Measurements from ENCODE around the gene BPIFB3. TPM values are rescaled to one million over a fixed set of nuclear protein-coding genes. Genes with fewer than 3 reads are reported as not detected.
"Not testable (repeated sequence)": the region's sequence is repeated elsewhere in the genome, so short reads cannot be mapped to it uniquely, and the experiment has no call there.

BPIFB3 gene
- total and polyA plus RNA-seq, 2 experiments from 2014 or later = not detected

DNA sequence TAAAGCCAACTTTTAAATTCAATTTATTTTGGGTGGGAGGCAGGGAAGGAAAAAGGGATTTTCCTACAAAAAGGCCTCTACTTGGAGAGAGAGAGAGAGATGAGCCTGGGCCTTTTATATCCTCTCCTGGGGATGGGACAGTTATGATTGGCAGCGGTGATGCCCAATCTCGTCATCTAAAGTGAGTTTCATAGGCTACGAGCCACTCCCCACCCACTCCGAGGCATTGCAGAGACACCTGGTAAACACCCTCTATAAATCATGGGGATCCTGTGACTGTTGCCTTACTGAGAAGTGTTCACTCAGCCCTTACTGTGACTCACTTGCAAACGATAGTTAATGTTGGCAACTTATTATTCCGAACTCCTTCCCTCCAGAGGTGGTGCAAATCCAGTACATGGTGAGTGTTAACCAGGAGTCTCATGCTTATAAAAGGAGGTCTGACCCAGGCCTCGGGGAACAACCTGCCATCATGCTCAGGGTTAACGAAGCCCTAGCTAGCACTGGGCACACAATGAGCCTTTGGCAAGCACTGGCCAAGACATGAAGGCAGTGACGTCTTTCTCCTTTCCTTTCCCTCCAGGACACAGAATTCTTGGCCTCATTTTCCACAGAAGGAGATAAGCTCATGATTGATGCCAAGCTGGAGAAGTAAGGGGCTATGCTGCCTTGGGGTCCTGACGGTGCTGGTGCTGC is 46.3 kb downstream of the BPIFB3 start:
- no peak for DNase-seq (ENCODE audit: low read depth in 1 of 2, low spot score in 1 of 2)
- no peaks in the 10 kb centered on the region for H3K4me1 ChIP-seq (ENCODE audit: low read depth)
- H3K9me3 ChIP-seq (ENCODE audit: low read depth) = no peaks in the 10 kb centered on the region
- no peak overlapping the region for H3K4me3 ChIP-seq
- no peaks in the 10 kb centered on the region for H3K36me3 ChIP-seq
- no peak overlapping the region for H3K27ac ChIP-seq
- no peaks in the 10 kb centered on the region for H3K27me3 ChIP-seq
- TF ChIP-seq, protein P1, sequence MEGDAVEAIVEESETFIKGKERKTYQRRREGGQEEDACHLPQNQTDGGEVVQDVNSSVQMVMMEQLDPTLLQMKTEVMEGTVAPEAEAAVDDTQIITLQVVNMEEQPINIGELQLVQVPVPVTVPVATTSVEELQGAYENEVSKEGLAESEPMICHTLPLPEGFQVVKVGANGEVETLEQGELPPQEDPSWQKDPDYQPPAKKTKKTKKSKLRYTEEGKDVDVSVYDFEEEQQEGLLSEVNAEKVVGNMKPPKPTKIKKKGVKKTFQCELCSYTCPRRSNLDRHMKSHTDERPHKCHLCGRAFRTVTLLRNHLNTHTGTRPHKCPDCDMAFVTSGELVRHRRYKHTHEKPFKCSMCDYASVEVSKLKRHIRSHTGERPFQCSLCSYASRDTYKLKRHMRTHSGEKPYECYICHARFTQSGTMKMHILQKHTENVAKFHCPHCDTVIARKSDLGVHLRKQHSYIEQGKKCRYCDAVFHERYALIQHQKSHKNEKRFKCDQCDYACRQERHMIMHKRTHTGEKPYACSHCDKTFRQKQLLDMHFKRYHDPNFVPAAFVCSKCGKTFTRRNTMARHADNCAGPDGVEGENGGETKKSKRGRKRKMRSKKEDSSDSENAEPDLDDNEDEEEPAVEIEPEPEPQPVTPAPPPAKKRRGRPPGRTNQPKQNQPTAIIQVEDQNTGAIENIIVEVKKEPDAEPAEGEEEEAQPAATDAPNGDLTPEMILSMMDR (IDR thresholded peaks at IDR 0.05; ENCODE audit: low read depth, low read length) = no peak

DNA sequence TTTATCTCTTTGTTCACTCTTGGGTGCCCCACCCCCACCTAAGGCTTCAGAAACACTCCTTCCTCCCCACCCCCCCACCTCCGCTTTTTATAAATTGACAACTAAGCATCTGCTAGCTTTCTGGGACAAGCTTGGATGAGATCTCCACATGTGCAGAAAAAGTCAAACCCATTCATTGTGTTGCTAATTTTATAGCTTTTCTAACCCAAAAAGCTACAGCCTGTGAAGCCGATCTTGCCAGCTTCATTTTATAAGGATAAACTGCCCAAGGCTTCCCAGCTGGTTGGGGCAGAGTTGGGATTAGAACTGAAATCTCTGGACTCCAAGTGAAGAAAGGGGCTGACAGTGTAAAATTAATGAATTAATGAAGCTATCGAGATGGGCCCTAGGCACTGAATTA is 49.9 kb downstream of the BPIFB3 start:
- Histone ChIP-seq H3K4me3 (no peak overlapping the region), H3K4me1 (ENCODE audit: low read depth) (no peaks in the 10 kb centered on the region), H3K27ac (no peak overlapping the region), H3K27me3 (no peaks in the 10 kb centered on the region), H3K36me3 (no peaks in the 10 kb centered on the region), H3K9me3 (ENCODE audit: low read depth) (no peaks in the 10 kb centered on the region)
- TF ChIP-seq, protein P1 (IDR thresholded peaks at IDR 0.05; ENCODE audit: low read depth, low read length) = no peak
- DNase-seq (ENCODE audit: low read depth in 1 of 2, low spot score in 1 of 2) = no peak

DNA sequence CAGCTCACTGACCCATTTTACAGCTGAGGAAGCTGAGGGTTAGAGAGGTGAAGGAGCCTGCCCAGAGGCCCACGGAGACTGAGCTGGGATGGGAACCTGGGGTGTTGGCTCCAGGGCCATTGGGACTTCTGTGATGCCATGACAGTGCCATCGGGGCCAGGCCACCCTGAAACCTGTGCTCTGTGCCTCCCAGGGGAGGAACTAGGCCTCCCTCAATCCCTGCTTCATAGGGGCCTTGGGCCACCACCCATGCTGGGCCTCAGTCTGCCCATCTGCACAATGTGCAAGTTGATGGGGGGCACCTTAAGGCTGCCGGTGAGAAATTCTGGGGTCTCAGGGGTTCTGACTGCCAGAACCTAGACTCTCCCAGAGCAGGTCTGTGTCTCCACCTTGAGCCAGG is 50.6 kb downstream of the BPIFB3 start:
- no peaks in the 10 kb centered on the region for H3K27me3 ChIP-seq
- no peaks in the 10 kb centered on the region for H3K9me3 ChIP-seq (ENCODE audit: low read depth)
- no peaks in the 10 kb centered on the region for H3K4me1 ChIP-seq (ENCODE audit: low read depth)
- no peak overlapping the region for H3K27ac ChIP-seq
- no peak for DNase-seq (ENCODE audit: low read depth in 1 of 2, low spot score in 1 of 2)
- no peak overlapping the region for H3K4me3 ChIP-seq
- no peaks in the 10 kb centered on the region for H3K36me3 ChIP-seq
- TF ChIP-seq, protein P1 (IDR thresholded peaks at IDR 0.05; ENCODE audit: low read depth, low read length) = no peak

DNA sequence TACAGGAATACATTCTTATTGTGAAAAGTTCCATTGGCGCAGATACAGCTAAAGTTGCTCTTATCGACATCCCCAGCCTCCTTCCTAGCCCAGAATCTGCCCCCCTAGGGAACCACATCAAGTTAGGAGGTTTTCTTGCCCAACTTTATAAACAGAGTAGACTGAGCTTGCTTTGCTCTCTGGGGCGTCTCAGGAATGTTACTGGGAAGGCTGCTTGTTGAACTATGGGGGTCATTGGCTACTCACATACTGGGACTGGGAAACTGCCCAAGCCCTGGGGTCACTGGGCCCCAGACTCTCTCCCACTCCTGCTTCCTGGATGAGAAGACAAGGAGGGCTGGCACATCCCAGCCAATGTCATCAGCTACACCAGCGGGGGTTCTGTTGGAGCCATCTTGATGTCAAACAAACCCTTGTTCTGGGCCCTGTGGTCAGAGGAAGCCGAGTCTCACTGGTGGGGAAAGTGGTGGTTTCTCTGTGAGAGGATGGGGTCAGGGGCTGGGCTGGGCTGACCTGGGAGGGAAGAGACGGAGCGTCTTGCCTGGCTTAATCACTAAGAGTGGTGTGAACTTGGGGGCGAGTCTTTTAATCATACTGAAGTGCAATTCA is 51.7 kb downstream of the BPIFB3 start:
- Histone ChIP-seq H3K36me3 (no peaks in the 10 kb centered on the region), H3K4me3 (no peak overlapping the region), H3K27me3 (no peaks in the 10 kb centered on the region), H3K27ac (no peak overlapping the region), H3K4me1 (ENCODE audit: low read depth) (no peaks in the 10 kb centered on the region), H3K9me3 (ENCODE audit: low read depth) (no peaks in the 10 kb centered on the region)
- TF ChIP-seq, protein P1 (IDR thresholded peaks at IDR 0.05; ENCODE audit: low read depth, low read length) = no peak
- DNase-seq (ENCODE audit: low read depth in 1 of 2, low spot score in 1 of 2) = peak in 1 of 2 donors; percentile 53

DNA sequence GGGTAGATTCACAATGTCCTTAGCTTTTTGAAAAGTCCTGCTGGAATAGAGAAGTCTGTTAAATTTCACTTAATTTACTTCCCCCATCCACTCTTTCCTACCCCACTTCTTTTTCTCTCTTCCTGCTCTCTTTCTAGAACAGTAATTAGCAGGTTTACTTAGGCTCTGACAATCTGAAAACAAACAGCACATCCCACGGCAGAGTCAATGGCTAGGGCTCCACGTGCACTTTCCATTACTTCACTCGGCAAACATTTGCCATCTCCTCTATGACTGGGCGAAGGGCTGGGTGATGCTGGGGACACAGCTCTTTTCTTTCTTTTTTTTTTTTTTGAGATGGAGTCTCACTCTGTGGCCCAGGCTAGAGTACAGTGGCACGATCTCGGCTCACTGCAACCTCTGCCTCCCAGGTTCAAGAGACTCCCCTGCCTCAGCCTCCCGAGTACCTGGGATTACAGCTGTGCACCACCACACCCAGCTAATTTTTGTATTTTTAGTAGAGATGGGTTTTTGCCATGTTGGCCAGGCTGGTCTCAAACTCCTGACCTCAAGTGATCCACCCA is 52.4 kb downstream of the BPIFB3 start:
- H3K36me3 ChIP-seq; H3K4me1 ChIP-seq (ENCODE audit: low read depth); DNase-seq (ENCODE audit: low read depth in 1 of 2, low spot score in 1 of 2); H3K27ac ChIP-seq; H3K4me3 ChIP-seq; H3K9me3 ChIP-seq (ENCODE audit: low read depth); H3K27me3 ChIP-seq: not testable (repeated sequence)

DNA sequence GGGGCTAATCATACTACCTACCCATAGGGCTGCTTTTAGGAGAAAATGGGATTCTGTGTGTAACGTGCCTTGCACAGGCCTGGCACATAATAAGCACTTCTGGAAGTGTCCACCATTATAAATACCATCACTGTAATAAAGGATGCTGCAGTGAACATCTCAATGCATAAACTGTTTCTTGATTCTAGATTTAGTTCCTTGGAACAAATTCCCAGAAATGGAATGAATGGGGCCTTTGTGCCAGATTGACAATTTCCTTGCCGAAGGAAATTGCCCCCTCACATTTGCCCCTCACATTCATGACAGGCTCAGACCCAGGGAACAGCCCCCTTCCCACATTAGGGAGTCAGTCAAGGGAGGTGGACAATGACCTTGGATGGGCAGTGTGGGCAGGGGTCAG is 55.0 kb downstream of the BPIFB3 start:
- Histone ChIP-seq H3K4me3 (no peak overlapping the region), H3K9me3 (ENCODE audit: low read depth) (no peaks in the 10 kb centered on the region), H3K27ac (no peak overlapping the region), H3K4me1 (ENCODE audit: low read depth) (no peaks in the 10 kb centered on the region), H3K27me3 (no peaks in the 10 kb centered on the region), H3K36me3 (no peaks in the 10 kb centered on the region)
- TF ChIP-seq, protein P1 (IDR thresholded peaks at IDR 0.05; ENCODE audit: low read depth, low read length) = no peak
- no peak for DNase-seq (ENCODE audit: low read depth in 1 of 2, low spot score in 1 of 2)
